T-helper 2 cell treated with Interferon-gamma antibody and Interleukin-4, amounts not matched to agents 100 ng/mL and 5 ng/mL, for 36 hours (primary cell): ENCODE results near the gene DGKI. TPM values are rescaled to one million over a fixed set of nuclear protein-coding genes. Genes with fewer than 3 reads are reported as not detected.

ENCODE experiments used
- intact Hi-C: fragments of 100-400 bp; cut with micrococcal nuclease; formaldehyde crosslinking; loops from one replicate; pipeline ENCODE4 v1.15.1; 2023
- total RNA-seq: library from RNA; stranded (reverse); gene quantifications from 2 replicates; pipeline ENCODE4 v1.2.3, GENCODE V29; 2022

The DGKI gene
- total RNA-seq, 1 donor from 2014 or later, result 0.34 TPM

DNA sequence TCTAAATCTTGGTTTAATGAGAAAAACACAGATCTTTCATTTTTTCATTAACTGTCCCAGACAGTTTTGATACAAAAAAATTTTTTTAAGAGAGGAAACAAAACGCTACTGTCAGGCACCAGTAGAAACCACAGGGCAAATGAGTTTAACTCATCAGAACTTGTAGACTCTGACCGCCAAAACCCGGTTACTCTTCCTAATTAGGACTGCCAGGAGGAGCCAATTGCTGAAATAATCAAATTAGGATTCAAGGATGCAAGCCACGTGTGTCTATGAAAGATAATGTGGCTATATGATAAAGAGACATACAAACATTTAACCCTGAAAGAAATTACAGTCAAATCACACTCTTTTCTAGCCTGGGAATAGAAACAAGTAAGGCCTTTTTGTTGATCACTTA is 154.4 kb downstream of the DGKI start:
- intact Hi-C loops, result no loop called here

DNA sequence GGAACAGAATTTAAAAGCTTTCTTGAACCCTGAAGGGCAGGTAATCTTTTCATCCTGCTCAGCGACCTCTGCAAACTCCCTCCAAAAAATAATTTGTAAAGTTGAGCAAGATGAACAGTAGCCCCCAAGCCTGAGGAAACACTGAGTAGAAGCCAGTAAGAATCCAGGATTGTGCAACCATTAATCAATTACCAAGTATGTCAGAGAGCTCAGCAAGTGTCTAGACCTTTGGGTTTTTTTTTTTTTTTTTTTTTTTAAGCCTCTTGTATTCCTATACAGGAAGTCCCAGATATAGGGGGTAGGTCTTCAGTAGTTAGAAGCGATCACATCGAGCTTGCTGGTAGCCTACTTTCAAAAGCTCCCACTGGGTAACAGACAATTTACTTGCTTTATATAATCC is 155.2 kb downstream of the DGKI start:
- intact Hi-C loops, result no loop called here

DNA sequence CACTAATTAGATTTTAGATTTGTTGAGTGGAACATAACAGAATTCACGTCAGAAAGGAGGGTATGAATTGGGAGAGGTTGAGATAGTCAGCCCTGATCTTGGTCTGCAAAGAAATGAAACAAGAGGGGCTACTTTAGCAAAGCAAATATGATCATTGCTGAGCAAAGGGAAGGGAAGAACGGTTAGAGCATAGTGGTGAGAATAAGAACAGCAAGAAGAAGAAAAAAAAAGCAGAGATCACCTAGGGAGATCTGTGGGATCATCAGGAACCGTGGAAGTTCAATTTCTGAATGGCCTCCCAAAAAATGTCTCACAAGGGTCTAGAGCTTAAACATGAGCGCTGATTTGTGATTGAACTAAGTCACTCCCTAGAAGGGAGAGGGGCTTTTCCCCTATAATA is 156.1 kb downstream of the DGKI start:
- intact Hi-C loops, result no loop called here

DNA sequence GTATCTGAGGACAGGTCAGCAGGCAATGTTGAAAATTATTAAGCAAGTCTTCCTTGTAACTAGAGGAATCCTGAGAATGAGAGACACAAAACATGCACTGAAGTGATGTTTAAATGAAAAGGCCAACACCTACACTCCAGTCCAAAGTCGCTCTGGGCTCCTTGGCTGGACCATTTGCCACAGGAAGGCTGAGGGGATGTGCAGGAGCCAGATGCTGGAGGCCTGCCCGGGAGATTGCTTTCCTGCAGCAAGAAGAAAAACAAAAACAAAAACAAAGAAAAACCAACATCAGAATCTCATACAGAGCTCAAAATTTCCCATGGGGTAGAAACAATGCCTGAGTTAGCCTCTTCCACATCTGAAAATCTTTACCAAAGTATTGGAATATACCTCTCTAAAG is 157.0 kb downstream of the DGKI start:
- intact Hi-C loops, result no loop called here

DNA sequence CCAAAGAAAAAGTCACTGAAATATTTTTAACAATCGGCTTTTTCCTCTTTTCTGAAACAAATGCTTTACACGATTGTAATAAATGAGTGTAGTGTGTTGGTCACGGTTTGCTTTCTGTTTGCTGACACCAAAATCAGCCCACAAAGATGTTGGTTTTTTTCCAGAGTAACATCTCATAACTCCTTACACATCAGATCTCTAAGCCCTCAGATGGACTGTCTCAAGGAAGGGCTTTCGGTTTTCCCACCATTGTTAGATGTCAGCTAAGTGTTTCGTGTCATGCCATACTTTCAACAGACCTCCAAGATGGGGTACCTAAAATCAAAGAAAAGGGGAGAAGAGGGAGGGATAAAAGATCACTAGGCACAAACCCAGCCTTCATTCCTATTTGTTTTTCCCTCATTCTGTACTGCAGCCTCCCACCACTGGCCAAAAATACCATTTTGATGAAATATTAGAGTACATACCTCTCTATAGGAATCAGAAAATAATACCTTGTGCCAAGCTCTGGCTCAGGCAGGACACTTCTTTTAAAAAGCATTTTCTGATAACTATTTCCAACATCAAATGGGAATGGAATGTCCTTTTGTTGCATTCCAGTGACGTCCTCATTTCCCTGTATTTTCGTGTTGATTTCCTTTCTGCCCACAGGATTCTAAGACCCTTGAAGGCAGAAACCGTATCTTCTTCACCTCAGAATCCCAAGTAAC is 159.1 kb downstream of the DGKI start:
- intact Hi-C loops, result no loop called here

DNA sequence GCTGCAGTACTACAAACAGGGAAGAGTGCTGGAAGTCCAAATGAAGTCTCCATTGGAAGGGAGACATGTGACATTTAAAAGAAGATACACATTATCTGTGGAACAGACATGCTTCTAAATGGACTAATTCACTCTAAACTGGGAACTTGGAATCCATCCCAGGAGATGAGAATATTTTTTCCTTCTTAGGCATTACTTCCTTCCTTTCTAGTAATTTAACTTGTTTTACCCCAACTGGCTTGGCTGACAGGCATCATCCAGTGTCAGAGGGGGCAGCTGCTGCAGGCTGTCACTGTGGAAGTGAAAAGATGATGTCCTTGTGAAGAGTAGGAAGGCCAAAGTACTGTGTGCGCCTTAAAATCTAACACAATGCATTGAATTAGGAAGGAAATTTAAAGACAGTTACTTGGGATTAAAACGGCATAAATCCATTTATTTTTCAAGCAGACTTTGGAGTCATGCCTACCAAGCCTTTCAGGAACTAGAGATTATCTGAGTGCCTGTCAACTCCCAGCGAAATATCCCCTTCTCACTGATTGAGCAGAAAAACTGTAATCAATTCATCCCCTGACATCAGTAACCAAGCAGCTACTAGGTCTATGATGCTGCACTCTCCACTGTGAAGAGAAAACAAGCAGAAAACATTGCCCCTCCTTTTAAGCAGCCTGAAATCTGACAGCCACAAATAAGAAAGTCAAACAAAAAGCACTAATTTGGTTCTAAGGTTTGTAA is 161.2 kb downstream of the DGKI start:
- intact Hi-C loops, result no loop called here

DNA sequence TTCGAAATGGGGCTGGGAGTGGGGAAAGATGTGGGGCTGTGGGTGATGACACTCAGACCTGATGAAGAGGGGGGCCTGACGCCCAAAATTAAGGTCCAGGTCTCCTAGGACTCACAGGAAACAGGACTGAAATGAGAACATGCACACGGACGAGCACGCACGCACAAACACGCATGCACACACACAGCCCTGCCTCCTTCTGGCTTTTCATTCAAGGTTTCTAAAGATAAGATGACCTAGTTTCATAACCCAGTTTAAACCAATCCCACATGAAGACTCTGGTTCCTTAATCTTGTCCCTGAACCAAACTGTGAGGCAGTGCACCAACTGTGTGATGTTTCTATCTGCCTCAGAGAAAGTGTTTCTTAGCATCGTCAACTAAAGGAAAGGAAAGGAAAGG is 162.0 kb downstream of the DGKI start:
- intact Hi-C loops, result no loop called here

DNA sequence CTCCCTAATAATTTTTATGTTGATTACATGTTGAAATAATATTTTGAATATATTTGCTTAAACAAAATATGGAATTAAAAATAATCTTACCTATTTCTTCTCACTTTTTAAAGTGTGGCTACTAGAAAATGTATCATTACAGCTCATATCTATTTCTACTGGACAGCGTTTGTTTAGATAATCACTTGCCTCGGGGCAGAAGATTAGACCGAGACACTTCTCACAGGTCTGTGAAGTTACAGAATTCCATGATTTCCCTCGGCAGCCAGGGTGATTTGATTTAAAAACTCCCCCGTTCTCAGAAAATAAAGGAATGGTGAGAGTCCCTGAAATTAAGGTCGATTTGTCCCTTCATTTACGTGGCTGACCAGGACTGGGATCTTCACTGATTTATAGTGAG is 162.5 kb downstream of the DGKI start:
- intact Hi-C loops, result no loop called here

DNA sequence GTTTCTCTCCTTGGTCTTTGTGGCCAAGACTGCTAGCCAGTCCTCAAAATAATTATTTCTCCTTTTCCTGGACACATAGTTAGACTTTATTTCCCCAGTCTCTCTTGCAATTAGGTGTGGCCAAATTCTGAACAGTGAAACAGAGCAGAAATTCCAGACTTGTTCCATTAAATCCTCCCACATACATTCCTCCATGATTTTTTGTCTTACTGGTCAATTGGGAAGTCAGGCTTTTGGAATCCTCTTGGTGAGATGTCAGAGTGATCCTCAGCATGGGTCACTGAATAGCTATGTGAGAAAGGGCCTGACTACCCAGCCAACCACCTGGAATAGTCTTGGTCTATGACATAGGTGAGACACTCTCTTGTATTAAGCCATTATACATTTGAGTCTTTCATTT is 164.2 kb downstream of the DGKI start:
- intact Hi-C loops, result no loop called here

DNA sequence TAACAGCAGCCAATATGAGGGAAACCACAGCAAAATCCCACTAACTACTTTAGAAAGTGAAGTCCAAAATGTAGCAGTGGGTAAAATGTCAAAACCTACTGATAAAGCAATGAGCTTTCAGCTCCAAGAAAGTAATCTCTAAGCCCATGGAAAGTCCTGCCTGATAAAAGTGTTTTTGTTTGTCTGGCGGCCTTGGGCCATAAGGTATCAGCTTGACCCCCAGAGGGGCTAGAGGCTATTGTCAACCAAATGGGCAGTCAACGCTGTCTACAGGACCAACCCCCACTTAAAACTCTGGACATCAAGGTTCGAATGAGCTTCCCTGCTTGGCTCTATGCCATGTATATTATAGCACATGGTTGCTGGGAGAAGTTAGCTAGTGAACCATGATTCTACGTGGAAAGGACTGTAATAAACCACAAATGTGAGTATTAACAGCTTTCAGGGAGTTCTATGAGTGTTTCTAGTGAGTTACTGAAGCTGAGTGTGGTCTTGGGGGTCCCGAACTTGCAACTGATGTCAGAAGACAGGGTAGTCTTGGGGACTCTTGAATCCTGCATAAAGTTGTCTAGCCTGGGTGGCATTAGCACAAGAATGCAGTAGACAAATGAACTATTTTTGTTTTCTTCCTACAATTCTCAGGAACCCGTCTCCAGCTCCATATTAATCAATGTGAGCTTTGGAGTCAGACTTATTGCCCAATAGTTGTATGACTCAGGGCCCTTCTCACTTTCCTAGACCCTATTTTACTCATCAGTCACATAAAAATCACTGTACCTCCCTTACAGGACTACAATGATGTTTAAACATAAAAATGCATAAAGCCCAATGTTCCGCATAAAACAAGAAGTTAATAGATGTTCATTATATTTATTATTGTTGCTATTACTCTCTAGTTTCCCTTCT is 164.9 kb downstream of the DGKI start:
- intact Hi-C loops, result no loop called here

DNA sequence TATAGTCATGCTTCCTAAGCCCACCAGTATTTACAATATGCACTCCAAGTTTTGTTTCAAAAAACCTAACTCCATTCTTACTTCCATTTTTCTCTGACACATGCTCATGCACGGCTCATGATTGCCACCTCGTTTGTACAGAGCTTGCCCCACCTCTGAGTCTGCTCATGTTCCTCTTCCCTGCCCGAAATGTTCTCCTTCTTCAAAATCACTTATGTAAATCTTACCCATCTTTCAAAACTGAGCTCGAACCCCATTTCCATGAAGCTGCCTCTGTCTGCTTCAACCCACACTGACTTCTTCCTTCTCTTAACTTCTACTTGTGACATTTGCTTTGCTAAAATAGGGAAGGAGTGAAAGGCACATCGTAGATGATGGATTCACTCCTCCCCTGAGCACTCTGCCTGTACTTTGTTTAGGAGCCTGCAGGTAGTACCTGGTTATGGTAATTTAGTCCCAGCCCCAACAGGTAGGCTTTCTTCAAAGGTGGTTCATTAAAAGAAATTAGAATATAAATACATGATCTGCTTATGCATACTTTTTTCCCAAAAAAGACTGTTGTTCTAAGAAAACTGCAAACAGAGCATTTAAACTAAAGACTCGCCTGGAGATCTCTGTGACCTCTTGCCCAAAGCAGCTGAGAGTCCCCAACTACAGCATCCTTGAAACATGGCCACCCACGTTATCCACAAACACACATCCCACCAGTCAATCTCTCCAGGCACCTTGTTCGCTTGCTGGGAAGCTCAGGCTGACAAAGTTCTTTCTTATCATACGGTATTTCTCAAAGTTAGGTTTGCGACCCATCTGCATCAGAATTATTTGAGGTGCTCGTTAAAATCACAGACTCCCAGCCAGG is 172.0 kb downstream of the DGKI start:
- intact Hi-C loops, result no loop called here

DNA sequence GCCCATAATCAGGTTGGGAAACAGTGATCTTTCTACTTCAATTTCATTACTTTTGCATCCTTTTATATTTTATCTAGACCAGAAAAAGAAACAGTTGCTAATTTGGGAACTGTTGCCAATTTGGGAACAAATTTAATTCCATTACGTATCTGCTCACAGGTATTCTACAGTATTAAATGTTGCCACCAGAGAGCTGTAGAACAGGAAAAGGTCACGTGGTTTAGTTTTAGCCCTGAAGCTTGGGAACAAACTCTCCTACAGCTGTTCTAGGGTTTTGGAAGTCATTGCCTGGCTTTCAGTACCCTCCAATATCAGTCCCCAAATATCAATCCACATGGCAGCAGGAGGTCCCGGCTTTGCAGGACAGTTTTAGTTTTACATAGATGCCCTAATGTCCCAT is 172.7 kb downstream of the DGKI start:
- intact Hi-C loops, result no loop called here

DNA sequence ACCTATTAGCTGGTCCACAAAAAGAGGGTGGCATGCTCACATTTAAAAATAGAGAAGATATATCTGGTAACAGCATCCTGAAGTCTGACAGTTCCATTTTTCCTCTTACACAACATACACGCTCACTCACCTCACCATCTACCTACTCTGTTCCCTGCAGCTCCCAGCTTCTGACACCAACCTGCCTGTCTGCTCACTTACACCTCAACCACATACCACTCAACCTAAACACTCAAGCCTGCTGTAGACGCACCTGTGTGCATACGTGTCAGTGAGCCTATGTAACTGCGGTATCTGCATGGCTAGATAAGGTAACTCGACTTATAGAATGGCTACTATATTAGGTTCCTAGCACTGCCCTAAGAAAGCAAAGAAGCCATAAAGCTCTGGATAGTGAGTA is 174.9 kb downstream of the DGKI start:
- intact Hi-C loops, result no loop called here

DNA sequence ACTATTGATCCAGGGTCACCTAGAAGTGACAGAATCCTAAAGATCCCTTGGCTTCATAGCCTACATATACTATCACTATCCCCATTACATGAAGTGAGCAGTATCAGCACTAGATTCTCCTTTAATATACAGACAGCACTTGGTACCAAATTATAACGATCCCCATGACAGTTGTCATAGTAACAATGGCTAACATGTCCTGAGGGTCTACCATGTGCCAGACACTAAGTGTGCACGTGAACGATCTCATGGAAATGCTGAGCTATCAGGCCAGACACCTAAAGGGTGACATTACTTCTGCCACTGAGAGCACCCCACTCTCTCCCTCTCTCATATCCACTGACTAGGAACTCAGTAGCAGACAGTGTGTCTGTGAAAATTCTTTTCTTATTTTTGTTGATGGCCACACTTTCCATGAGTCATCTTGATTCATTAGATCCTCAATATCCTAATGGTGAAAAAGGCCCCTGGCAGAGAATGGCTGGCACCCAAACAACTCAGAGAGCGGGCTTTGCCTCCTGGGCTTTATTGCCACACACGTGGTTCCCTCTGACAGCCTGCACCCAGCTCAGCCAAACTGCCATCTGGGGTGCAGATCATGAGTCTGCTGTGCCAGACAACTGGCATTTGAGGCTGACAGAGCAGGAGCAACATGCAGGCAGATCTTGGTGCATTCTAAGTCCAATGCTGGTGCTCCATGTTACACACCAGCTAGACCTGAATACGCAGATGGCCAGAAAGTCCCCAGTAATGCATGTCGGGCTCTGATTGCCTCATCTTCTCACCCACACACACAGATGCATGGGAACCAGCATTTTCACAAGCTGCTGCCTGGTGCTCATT is 176.3 kb downstream of the DGKI start:
- intact Hi-C loops, result no loop called here

DNA sequence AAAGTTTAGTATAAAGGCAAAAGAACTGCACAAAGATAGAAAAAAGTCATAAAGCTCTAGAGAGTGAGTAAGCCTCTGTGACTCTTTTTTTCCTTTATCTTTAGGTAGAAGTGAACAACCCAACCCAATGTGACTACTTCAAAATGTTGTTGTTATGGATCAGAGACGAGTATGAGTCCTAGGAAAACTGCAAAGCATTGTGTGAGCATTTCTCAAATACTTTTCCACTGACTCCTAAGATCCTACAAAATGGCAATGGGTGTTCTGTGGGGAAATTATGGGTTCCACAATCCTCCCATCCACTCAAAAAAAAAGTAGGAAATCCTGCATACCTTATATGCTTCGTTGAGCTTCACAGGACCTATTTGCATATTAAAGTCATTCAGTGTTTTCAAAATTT is 177.1 kb downstream of the DGKI start:
- intact Hi-C loops, result no loop called here

DNA sequence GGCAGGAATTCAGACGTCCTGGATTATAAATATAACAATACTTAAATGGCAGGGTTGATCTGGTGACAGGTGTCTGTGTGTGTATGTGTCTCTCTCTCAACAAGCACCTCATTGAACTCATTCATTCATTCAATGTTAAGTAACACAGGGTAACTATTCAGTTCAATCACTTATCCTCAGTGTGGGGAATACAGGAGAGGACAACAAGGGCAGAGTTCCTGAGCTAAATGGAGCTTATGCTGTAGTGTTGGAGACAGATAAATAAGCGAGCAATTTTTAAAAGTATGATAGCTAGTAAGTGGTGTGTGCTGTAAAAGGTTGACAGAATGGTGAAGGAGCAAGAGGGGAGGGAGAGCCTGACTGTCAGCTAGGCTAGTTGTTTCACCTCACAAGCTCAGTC is 178.4 kb downstream of the DGKI start:
- intact Hi-C loops, result no loop called here

DNA sequence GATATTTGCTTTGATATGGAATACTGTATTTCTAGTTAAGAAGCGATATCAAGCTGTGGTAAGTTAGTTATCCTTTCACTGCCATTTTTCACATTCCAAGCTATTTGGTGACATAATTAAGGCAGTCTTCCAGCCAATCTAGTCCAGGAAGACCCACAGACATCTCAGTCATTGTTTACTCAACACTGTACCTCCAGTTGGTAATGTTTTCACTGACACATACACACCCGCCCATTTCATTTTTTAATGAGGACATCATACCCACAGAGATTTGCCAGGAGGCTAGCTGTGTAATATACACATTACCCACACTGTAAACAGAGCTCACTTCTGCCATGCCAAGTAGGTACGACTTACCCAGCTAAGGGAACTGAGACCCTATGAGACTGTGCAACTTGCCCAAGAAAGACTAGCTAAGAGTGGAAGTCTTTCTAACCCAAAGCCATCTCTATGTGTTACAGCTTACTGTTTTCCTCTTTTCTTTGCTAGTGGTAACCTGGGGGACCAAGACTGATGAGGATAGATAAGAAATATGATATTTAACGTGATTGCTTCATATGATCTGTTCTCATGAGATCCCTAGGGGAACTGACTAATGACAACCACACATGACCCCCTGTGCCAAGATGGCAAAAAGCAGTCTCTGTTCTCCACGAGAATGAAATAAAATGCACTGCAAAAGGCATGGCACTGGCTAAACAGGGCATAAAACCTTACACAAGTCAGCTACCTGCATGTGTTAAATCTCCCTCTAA is 179.0 kb downstream of the DGKI start:
- intact Hi-C loops, result no loop called here

DNA sequence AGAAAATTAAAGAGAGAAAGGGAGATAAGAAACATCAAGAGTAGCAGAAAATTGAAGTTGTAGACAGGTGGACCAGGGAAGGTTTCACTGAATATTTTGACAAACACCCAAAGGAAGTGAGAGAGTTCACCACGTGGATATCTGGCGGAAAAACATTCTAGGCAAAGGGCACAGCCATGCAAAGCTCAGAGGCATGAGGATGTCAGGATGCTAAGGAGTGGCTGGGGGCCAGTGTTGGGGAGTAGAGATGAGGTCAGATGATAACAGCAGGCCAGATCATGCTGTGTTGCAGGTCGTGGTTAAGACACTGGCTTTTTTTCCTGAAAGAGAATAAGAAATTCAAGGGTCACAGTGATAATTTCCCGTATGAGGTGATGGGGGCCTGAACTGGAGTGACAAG is 181.9 kb downstream of the DGKI start:
- intact Hi-C loops, result no loop called here

DNA sequence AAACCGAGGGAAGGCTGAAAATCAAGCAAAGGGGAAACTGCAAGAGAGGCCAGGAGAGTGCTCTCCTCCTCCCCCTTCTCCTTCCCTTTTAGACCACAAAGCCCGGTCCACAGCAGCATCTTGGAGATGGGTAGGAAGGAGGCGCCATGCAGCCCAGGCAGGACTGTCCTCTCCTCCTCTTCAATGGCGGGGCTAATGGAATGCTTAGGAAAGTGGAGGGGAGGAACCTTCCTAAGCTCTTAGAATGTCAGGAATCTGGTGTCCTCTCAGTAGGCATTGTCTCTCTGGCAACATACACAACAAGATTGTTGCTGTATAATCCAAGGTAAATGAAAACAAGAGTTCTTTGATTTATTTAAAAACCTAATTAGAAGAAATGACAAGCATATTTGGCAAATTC is 185.1 kb downstream of the DGKI start:
- intact Hi-C loops, result no loop called here
